Body of pancreas (tissue), 4 donors: ENCODE results near the gene EYA2.

Experiments used
- POLR2A ChIP-seq, 3 donors: fragments of 450-650 bp; IDR thresholded peaks; one replicate each; pipeline ENCODE4 v1.6.1; 2016; ENCODE audit warnings: antibody characterized with exemption in 3 of 3, mild to moderate bottlenecking in 2 of 3
- TF ChIP-seq, protein P1 (sequence below), 7 experiments: fragments of 450-650 bp in 4 of 7; fragments of 200-600 bp in 3 of 7; sonication (generic) in 3 of 7; IDR thresholded peaks; one replicate each; pipeline ENCODE4 v1.5.1; 2016 to 2019; ENCODE audit warnings: antibody characterized with exemption in 7 of 7

DNA sequence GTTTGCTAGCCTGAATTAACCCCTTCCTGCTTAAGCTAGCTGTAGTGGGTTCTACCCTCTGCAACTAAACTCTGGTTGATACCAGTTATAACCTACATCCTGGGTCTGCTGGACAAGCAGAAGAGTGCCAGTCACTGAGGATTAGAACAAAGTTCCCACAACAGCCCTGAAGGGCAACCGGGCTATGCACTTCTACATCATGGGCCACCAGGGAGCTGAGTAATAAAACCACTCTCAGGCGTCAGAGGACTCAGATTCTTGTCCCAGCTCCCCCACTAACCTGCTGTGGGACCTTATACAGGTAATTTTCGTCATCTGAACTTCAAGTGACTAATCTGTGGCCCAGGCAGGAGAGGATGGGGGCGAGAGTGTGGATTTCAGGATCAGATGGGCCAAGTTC is 56.8 kb downstream of the EYA2 start:
- TF ChIP-seq, protein P1, sequence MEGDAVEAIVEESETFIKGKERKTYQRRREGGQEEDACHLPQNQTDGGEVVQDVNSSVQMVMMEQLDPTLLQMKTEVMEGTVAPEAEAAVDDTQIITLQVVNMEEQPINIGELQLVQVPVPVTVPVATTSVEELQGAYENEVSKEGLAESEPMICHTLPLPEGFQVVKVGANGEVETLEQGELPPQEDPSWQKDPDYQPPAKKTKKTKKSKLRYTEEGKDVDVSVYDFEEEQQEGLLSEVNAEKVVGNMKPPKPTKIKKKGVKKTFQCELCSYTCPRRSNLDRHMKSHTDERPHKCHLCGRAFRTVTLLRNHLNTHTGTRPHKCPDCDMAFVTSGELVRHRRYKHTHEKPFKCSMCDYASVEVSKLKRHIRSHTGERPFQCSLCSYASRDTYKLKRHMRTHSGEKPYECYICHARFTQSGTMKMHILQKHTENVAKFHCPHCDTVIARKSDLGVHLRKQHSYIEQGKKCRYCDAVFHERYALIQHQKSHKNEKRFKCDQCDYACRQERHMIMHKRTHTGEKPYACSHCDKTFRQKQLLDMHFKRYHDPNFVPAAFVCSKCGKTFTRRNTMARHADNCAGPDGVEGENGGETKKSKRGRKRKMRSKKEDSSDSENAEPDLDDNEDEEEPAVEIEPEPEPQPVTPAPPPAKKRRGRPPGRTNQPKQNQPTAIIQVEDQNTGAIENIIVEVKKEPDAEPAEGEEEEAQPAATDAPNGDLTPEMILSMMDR (IDR thresholded peaks at IDR 0.05), result no peak
- TF ChIP-seq POLR2A (IDR thresholded peaks at IDR 0.05), result no peak
